ENCODE data around the gene VILL. TPM values are rescaled to one million over a fixed set of nuclear protein-coding genes. Genes with fewer than 3 reads are reported as not detected.

VILL gene
- total and polyA plus RNA-seq, 10 of the 15 experiments (the other 5 are each of a cell fraction or from before 2014, with no cell fraction given), result 0.15 to 5.4 (median 2.1) TPM; not detected in 1

GRCh38 chr3:37949866-37950265 lies 40.7 kb upstream of the VILL start:
- in situ Hi-C loops (cut with MboI), result no loop called here
- Histone ChIP-seq H3K4me3 (no peak overlapping the region), H3K9ac (ENCODE audit: control insufficient read depth, insufficient read depth, low read length) (no peak overlapping the region), H3K4me2 (ENCODE audit: control insufficient read depth, insufficient read depth) (no peak overlapping the region), H3K36me3 (ENCODE audit: control insufficient read depth in 2 of 2, insufficient read depth in 2 of 2, low read length in 1 of 2) (no peaks in the 10 kb centered on the region), H4K20me1 (ENCODE audit: control insufficient read depth, insufficient read depth) (no peaks in the 10 kb centered on the region), H3K79me2 (ENCODE audit: control insufficient read depth, insufficient read depth, low read length) (no peaks in the 10 kb centered on the region), H2AFZ (ENCODE audit: control insufficient read depth, low read depth, low read length) (no peak overlapping the region), H3K27me3 (replicated peaks in 1 of 2; ENCODE audit: control insufficient read depth in 2 of 2, insufficient read depth in 2 of 2, low read length in 1 of 2) (peaks cover 0 to 1% of the 10 kb centered on the region in 2 experiments; a peak in 1 of 4 replicates), H3K9me3 (replicated peaks; ENCODE audit: control insufficient read depth, insufficient read depth, low read length) (no peaks in the 10 kb centered on the region), H3K27ac (ENCODE audit: control insufficient read depth, insufficient read depth) (no peak overlapping the region), H3K4me1 (ENCODE audit: control insufficient read depth, insufficient read depth, low read length) (no peaks in the 10 kb centered on the region)
- TF ChIP-seq ZNF207 (IDR thresholded peaks at IDR 0.05; ENCODE audit: borderline replicate concordance), result no peak
- no peak for TF ChIP-seq TCF3 (IDR thresholded peaks at IDR 0.05; ENCODE audit: borderline replicate concordance, insufficient read depth, low read depth, low read length)
- no peak for TF ChIP-seq ZBTB33 (IDR thresholded peaks at IDR 0.05)
- POLR2A ChIA-PET, result no interaction called here
- intact Hi-C loops (cut with micrococcal nuclease; ENCODE audit: unreplicated experiment), result no loop called here
- RAD21 ChIA-PET (ENCODE audit: unreplicated experiment), result no interaction called here
- BruUV-seq (replicated peaks), result no TSS peak
- ATAC-seq, result no peak
- SMC1A ChIA-PET (ENCODE audit: uncharacterized antibody, unreplicated experiment), result no interaction called here
- FAIRE-seq, result no peak
- CTCF ChIA-PET, result interaction anchor here (0.9 kb wide), 1 partner anchor 70 kb away, joined by 3 read pairs; no protein-coding TSS in a partner anchor
- DNase-seq (ENCODE audit: low read depth, low spot score), result no peak
- 55% methylated on average over 6 of the region's 6 CpGs for WGBS (ENCODE audit: insufficient coverage, insufficient replicate concordance, low lambda C conversion rate, missing lambda C conversion rate)

- RAD21 ChIA-PET (ENCODE audit: unreplicated experiment), result no interaction called here
- CTCF ChIA-PET, result interaction anchor here (1.3 kb wide), 1 partner anchor 97 kb away, joined by 4 read pairs; no protein-coding TSS in a partner anchor
- Histone ChIP-seq H3K36me3 (ENCODE audit: control insufficient read depth in 2 of 2, insufficient read depth in 2 of 2, low read length in 1 of 2) (no peaks in the 10 kb centered on the region), H3K27me3 (replicated peaks in 1 of 2; ENCODE audit: control insufficient read depth in 2 of 2, insufficient read depth in 2 of 2, low read length in 1 of 2) (peaks cover 0 to 1% of the 10 kb centered on the region in 2 experiments; a peak in 1 of 4 replicates), H3K9ac (ENCODE audit: control insufficient read depth, insufficient read depth, low read length) (no peak overlapping the region), H4K20me1 (ENCODE audit: control insufficient read depth, insufficient read depth) (no peaks in the 10 kb centered on the region), H3K79me2 (ENCODE audit: control insufficient read depth, insufficient read depth, low read length) (no peaks in the 10 kb centered on the region), H3K4me2 (ENCODE audit: control insufficient read depth, insufficient read depth) (no peak overlapping the region), H3K4me1 (ENCODE audit: control insufficient read depth, insufficient read depth, low read length) (peaks cover 3% of the 10 kb centered on the region), H3K9me3 (replicated peaks; ENCODE audit: control insufficient read depth, insufficient read depth, low read length) (no peaks in the 10 kb centered on the region), H3K27ac (ENCODE audit: control insufficient read depth, insufficient read depth) (no peak overlapping the region), H2AFZ (ENCODE audit: control insufficient read depth, low read depth, low read length) (no peak overlapping the region), H3K4me3 (no peak overlapping the region)
- DNase-seq (ENCODE audit: low read depth, low spot score) (no peak), FAIRE-seq (no peak), ATAC-seq (no peak)
- intact Hi-C loops (cut with micrococcal nuclease; ENCODE audit: unreplicated experiment) (no loop called here), in situ Hi-C loops (cut with MboI) (no loop called here)
- POLR2A ChIA-PET, result no interaction called here
- TF ChIP-seq TARDBP (IDR thresholded peaks at IDR 0.05; ENCODE audit: borderline replicate concordance), result no peak
- 56% methylated on average over 1 of the region's 1 CpG for WGBS (ENCODE audit: insufficient coverage, insufficient replicate concordance, low lambda C conversion rate, missing lambda C conversion rate)
- SMC1A ChIA-PET (ENCODE audit: uncharacterized antibody, unreplicated experiment), result no interaction called here
- BruUV-seq (replicated peaks), result no TSS peak
Measured at GRCh38 chr3:37952564-37952963, 38.0 kb upstream of the VILL start.
